Activated CD4-positive, alpha-beta T cell treated with anti-CD3 and anti-CD28 coated beads for 4 hours (primary cell): ENCODE data around the gene FTCD.
"Not testable (repeated sequence)": the region's sequence is repeated elsewhere in the genome, so short reads cannot be mapped to it uniquely, and the experiment has no call there.

ENCODE experiments used
- DNase-seq, 2 donors: peaks; one replicate each; pipeline ENCODE4 v3.0.0-alpha.2; 2020

Gene FTCD

DNA sequence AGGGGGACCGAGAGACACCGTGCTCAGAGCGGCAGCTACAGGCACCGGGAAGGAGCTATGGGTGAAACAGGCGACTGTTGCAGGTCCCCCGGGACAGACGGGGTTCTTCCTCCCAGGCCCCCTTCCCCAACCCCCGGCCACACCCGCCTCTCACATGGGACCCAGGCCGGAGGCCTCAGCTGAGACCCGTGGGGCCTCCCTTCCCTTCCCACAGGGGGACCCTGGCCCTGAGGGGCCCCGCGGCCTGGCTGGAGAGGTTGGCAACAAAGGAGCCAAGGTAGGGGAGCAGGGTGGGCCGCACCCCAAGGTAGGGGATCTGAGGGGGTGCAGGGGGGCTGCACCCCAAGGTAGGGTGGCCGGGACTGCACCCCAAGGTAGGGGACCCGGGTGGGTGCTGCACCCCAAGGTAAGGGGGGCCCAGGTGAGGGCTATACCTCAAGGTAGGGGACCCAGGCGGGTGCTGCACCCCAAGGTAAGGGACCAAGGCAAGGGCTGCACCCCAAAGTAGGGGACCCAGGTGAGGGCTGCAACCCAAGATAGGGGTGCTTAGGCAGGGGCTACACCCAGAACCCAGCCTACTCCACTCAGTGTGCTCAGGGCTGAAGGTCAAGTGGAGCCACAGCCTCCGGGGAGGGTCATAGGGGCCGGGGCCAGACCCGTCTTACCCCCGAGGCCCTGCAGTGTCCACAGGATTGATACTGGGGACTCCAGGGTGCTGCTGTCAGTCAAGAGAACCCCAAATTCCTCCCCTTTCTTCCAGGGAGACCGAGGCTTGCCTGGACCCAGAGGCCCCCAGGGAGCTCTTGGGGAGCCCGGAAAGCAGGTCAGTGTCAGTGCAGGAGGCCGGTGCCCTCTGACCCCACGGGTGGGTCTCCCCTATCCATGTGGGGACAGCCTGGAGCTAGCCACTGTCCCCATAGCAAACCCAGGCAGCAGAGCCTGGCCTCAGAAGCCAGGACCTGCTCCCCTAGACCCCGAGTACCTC lies 34.8 kb downstream of the FTCD start:
- no peak for DNase-seq

GRCh38 chr21:46119637-46120271 lies 35.6 kb downstream of the FTCD start:
- DNase-seq: no peak

DNA sequence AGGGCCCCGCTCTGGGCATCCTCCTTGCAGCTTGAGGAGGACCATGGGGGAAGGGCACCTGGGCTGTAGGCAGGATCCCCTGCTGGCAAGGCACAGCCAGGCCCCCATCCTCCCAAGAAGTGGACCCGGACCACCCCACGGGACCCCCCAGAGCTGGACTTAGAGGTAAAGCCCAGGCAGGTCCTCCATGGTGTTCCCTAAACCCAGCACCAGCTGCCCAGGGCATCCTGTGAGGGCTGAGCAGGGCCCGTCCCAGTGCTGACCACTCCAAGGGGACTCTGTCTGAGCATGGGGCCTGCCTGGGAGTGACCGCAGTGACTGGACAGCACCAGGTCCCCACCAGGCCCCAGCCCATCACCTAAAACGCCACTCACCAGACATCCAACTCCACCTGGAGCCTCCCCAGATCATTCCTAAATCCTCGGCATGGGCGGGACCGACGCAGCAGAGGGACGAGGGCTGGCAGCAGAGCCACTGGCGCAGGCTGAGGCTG lies 36.2 kb downstream of the FTCD start:
- DNase-seq: no peak

GRCh38 chr21:46118316-46119143 lies 36.8 kb downstream of the FTCD start:
- no peak for DNase-seq

- no peak for DNase-seq
These were observed 37.6 kb downstream of the FTCD start for GRCh38 chr21:46117586-46118315.

- no peak for DNase-seq
These were observed 38.4 kb downstream of the FTCD start for GRCh38 chr21:46116776-46117585.

DNA sequence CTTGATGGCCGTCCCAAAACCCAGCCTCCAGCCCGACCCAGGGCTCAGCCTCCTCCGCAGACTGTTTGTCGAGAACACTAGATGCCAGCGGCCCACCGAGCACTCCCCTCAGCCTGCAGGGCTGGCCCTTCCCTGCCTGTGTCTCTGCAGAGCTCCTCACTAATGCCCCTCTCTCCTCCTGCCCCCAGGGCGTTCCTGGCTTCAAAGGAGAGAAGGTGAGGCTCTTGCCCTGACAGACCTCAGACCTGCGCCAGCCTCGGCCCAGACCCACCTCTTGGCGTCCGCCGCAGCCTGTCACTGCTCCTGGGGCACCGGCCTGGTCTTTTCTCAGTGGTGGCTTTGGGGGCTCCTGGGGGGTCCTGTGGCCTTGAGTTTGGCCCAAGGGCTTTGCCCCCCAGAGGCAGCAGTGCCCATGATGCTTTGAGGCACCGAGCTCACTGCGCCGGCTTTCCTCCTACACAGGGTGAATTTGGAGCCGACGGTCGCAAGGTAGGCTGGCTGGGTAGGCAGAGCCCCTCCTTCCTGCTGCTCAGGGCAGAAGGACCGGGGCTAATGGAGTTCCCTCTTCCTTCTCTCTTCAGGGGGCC lies 39.1 kb downstream of the FTCD start:
- no peak for DNase-seq

DNA sequence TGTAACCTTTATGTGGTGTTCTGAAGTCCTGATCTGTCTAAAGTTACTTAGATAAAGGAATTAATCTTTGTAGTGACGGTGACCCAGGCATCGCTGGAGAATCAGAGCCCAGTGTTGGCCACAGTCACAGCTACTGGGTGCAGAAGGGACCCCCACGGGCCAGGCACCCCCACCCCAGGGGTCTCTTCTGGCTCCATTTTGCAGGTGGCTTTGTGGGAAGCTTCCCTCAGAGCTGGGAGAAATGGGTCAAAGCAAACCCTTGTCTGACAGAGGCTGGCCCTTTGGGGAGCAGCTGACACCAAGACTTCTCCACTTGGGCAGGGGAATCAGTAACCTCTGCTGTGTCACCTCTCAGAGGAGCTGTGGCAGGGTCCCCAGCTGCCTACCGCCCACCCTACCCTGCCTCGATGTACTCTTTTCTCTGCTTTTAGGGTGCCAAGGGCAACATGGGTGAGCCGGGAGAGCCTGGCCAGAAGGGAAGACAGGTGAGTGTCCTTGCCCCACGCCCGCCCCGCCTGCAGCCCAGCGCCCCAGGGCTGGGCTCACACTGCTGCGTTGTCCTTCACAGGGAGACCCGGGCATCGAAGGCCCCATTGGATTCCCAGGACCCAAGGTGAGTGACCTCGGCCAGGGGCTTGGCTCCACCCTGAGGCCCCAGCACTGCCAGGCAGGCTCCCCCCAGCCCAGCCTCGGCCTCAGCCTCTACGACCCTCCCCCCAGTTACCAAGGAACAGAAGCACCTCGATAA lies 39.8 kb downstream of the FTCD start:
- no peak for DNase-seq

DNA sequence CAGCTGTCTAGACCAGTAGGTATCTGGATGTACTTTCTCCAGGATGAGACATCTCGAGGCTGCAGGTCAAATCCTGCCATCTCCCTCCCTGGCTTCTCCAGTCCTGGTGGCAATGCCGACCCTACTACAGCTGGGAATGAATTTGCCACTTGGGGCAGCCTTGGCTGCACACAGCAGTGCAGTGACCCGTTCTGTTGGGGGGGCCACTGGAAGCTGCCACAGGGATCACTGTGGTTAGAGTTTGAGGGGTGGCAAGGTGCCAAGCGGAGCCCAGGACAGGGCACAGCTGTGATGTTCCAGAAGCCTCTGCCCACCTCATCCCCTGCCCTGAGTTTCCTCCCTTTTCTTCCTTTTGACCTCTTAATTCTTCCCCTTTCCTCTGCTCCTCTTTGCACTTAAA lies 40.4 kb downstream of the FTCD start:
- no peak for DNase-seq

GRCh38 chr21:46113497-46114176 lies 41.7 kb downstream of the FTCD start:
- no peak for DNase-seq

- no peak for DNase-seq
These were observed 42.6 kb downstream of the FTCD start for GRCh38 chr21:46112725-46113215.

DNA sequence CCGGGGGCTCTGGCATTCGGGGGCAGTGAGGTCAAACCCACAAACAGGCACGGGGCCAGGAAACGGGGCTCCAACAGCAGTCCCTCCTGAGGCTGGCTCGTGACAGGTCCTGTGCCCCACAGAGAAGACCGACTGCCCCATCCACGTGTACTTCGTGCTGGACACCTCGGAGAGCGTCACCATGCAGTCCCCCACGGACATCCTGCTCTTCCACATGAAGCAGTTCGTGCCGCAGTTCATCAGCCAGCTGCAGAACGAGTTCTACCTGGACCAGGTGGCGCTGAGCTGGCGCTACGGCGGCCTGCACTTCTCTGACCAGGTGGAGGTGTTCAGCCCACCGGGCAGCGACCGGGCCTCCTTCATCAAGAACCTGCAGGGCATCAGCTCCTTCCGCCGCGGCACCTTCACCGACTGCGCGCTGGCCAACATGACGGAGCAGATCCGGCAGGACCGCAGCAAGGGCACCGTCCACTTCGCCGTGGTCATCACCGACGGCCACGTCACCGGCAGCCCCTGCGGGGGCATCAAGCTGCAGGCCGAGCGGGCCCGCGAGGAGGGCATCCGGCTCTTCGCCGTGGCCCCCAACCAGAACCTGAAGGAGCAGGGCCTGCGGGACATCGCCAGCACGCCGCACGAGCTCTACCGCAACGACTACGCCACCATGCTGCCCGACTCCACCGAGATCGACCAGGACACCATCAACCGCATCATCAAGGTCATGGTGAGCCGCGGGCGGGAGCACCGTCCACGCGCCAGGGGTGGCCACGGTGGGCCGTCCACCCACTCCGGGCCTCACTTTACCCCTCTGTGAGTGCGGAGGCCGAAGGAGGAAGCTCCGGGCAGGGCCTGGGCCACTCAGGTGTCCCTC lies 43.3 kb downstream of the FTCD start:
- no peak for DNase-seq

- DNase-seq: no peak
These were observed 44.2 kb downstream of the FTCD start for GRCh38 chr21:46111193-46111571.

DNA sequence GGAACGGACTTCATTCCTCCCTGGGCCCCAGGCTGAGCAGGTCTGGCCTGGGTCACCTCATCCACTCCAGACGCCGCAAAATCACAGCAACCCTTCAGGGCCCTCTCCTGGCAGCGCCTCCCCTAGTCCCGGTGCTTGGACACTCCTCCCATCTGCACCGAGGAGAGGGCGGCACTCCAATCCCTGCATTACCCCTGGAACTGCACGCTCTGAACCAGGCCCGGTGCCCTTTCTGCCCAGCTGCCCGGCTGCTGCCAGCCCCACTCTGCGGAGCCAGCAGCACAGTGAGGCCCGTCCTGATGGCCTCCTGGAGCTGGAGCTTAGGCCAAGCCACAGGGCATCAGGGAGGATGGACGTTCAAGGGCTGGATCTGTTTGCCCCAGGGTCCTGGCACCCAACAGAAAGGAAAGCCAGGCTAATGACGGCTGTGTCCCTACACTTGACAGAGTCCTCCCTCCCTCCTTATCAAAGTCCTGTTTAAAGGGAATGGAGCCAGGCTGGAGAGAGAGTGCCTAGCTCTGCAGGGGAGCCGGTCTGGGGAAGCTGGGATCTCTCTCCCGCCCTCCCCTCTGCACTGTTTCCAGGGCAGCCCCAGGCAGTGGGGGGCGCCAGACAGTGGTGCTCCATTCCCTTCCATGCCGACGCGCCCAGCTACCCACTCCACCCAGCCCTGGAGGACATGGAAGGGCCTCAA lies 44.7 kb downstream of the FTCD start:
- DNase-seq: no peak

- DNase-seq: no peak
These were observed 45.8 kb downstream of the FTCD start for GRCh38 chr21:46109313-46110221.

DNA sequence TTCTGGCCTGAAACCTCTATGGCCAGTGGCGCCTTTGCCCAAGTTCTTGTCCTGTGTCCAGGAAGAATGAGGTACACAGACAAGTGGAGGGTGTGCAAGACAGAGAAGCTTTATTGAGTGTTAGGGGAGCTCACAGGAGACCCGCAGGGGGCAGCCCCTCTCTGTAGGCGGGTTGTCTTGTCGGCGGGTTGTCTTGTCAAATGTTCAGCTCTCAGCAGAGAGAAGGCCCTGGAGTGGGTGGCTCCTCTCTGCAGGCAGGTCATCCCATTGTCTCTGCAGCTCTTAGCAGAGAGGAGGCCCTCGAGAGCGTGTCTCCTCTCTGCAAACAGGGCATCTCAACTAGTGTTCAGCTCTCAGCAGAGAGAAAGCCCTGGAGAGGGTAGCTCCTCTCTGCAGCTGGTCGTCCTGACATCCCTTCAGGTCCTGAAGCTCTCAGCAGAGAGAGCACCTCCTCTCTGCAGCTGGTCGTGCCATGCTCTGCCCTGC lies 46.5 kb downstream of the FTCD start:
- no peak for DNase-seq

- not testable (repeated sequence) for DNase-seq
These were observed 48.0 kb downstream of the FTCD start for GRCh38 chr21:46107376-46107775.
